H9 (cell line): ENCODE data around the gene MRPL55. TPM values are rescaled to one million over a fixed set of nuclear protein-coding genes. Genes with fewer than 3 reads are reported as not detected.

Experiments used
- DNase-seq: peaks from one replicate; pipeline ENCODE4 v3.0.0-alpha.2; 2017
- H2AFZ ChIP-seq: one replicate; pipeline ENCODE4 v1.6.1; 2013; ENCODE audit warnings: mild to moderate bottlenecking, low read length, control low read depth, moderate library complexity
- H2AK5ac ChIP-seq: 2 replicates; pipeline ENCODE4 v1.6.1; 2013; ENCODE audit warnings: low read length, control low read depth, mixed read lengths; ENCODE audit not compliant: insufficient read length
- H2BK120ac ChIP-seq: one replicate; pipeline ENCODE4 v1.6.1; 2013; ENCODE audit warnings: low read depth, mild to moderate bottlenecking, low read length, control low read depth, inconsistent platforms; ENCODE audit not compliant: poor library complexity, severe bottlenecking
- H2BK12ac ChIP-seq: 2 replicates; pipeline ENCODE4 v1.6.1; 2013; ENCODE audit warnings: low read length, control low read depth, mixed read lengths, low read depth; ENCODE audit not compliant: insufficient read length
- H2BK15ac ChIP-seq: 2 replicates; pipeline ENCODE4 v1.6.1; 2013; ENCODE audit warnings: low read depth, low read length, control low read depth
- H2BK20ac ChIP-seq: one replicate; pipeline ENCODE4 v1.6.1; 2013; ENCODE audit warnings: low read depth, mild to moderate bottlenecking, low read length, control low read depth, inconsistent platforms; ENCODE audit not compliant: poor library complexity, severe bottlenecking
- H2BK5ac ChIP-seq: 2 replicates; pipeline ENCODE4 v1.6.1; 2013; ENCODE audit warnings: low read length, control low read depth, mixed read lengths; ENCODE audit not compliant: insufficient read length
- H3K14ac ChIP-seq: 2 replicates; pipeline ENCODE4 v1.6.1; 2013; ENCODE audit warnings: low read length, control low read depth; ENCODE audit not compliant: insufficient read depth
- H3K18ac ChIP-seq: 2 replicates; pipeline ENCODE4 v1.6.1; 2013; ENCODE audit warnings: low read depth, mild to moderate bottlenecking, mixed read lengths, low read length, control low read depth; ENCODE audit not compliant: insufficient read length
- H3K23ac ChIP-seq: 2 replicates; pipeline ENCODE4 v1.6.1; 2013; ENCODE audit warnings: low read length, control low read depth, mixed read lengths, low read depth; ENCODE audit not compliant: insufficient read length
- H3K23me2 ChIP-seq: 2 replicates; pipeline ENCODE4 v1.6.1; 2013; ENCODE audit warnings: low read depth, mild to moderate bottlenecking, mixed read lengths, low read length, control low read depth; ENCODE audit not compliant: insufficient read length, poor library complexity, severe bottlenecking
- H3K27ac ChIP-seq: 2 replicates; pipeline ENCODE4 v1.5.1; 2013; ENCODE audit warnings: low read length, control low read depth, mixed read lengths, low read depth; ENCODE audit not compliant: insufficient read length
- H3K27me3 ChIP-seq: 2 replicates; pipeline ENCODE4 v1.6.1; 2013; ENCODE audit warnings: low read length, control low read depth, inconsistent platforms; ENCODE audit not compliant: insufficient read depth
- H3K4ac ChIP-seq: 2 replicates; pipeline ENCODE4 v1.6.1; 2013; ENCODE audit warnings: low read depth, mild to moderate bottlenecking, control low read depth, inconsistent platforms, low read length, moderate library complexity
- H3K4me1 ChIP-seq: 2 replicates; pipeline ENCODE4 v1.6.1; 2013; ENCODE audit warnings: low read length, control low read depth, inconsistent platforms; ENCODE audit not compliant: insufficient read depth
- H3K4me2 ChIP-seq: 2 replicates; pipeline ENCODE4 v1.6.1; 2013; ENCODE audit warnings: low read length, control low read depth, mixed read lengths; ENCODE audit not compliant: insufficient read length, insufficient read depth
- H3K56ac ChIP-seq: 2 replicates; pipeline ENCODE4 v1.6.1; 2013; ENCODE audit warnings: low read depth, mild to moderate bottlenecking, mixed read lengths, low read length, control low read depth; ENCODE audit not compliant: insufficient read length
- H3K79me1 ChIP-seq: 2 replicates; pipeline ENCODE4 v1.6.1; 2013; ENCODE audit warnings: low read depth, mild to moderate bottlenecking, moderate library complexity, low read length, control low read depth, inconsistent platforms; ENCODE audit not compliant: insufficient read depth, poor library complexity, severe bottlenecking
- H3K79me2 ChIP-seq: 2 replicates; pipeline ENCODE4 v1.6.1; 2013; ENCODE audit warnings: low read length, control low read depth, inconsistent platforms; ENCODE audit not compliant: insufficient read depth
- H3K9ac ChIP-seq: 2 replicates; pipeline ENCODE4 v1.6.1; 2013; ENCODE audit warnings: low read length, control low read depth, mixed read lengths; ENCODE audit not compliant: insufficient read length; ENCODE audit errors: extremely low read depth
- H3K9me3 ChIP-seq: one replicate; pipeline ENCODE4 v1.6.1; 2013; ENCODE audit warnings: low read depth, low read length, inconsistent platforms; ENCODE audit not compliant: control insufficient read depth
- H3T11ph ChIP-seq: one replicate; pipeline ENCODE4 v1.6.1; 2013; ENCODE audit warnings: mild to moderate bottlenecking, low read length, control low read depth, inconsistent platforms
- H4K20me1 ChIP-seq: one replicate; pipeline ENCODE4 v1.6.1; 2013; ENCODE audit not compliant: control insufficient read depth, insufficient read length, insufficient read depth
- H4K5ac ChIP-seq: 2 replicates; pipeline ENCODE4 v1.6.1; 2013; ENCODE audit warnings: low read depth, mild to moderate bottlenecking, mixed read lengths, low read length, control low read depth; ENCODE audit not compliant: insufficient read length
- H4K8ac ChIP-seq: replicated peaks from 2 replicates; pipeline ENCODE4 v1.6.1; 2013; ENCODE audit warnings: low read length, control low read depth, mixed read lengths, low read depth; ENCODE audit not compliant: insufficient read length
- H4K91ac ChIP-seq: 2 replicates; pipeline ENCODE4 v1.6.1; 2013; ENCODE audit warnings: low read depth, mild to moderate bottlenecking, moderate library complexity, mixed read lengths, low read length, control low read depth; ENCODE audit not compliant: insufficient read length
- H3K27ac Mint-ChIP-seq, 3 experiments: 2 replicates in 2 of 3; 3 replicates in 1 of 3; pipeline ENCODE4 v1.8.0; 2020 to 2021; ENCODE audit warnings: mixed read lengths in 3 of 3, mild to moderate bottlenecking in 1 of 3, moderate library complexity in 1 of 3
- H3K27me3 Mint-ChIP-seq: 2 replicates; pipeline ENCODE4 v1.8.0; 2021; ENCODE audit warnings: low read depth, mild to moderate bottlenecking, moderate library complexity, mixed read lengths
- H3K36me3 Mint-ChIP-seq, 3 experiments: 2 replicates in 2 of 3; 3 replicates in 1 of 3; pipeline ENCODE4 v1.8.0; 2020 to 2021; ENCODE audit warnings: low read depth in 3 of 3, mixed read lengths in 3 of 3; ENCODE audit not compliant: insufficient read depth in 1 of 3
- H3K4me1 Mint-ChIP-seq, 2 experiments: 2 replicates each; pipeline ENCODE4 v1.8.0; 2020; ENCODE audit warnings: mixed read lengths in 2 of 2
- H3K4me3 Mint-ChIP-seq, 2 experiments: 2 replicates in 1 of 2; 3 replicates in 1 of 2; pipeline ENCODE4 v1.8.0; 2020 to 2021; ENCODE audit warnings: mild to moderate bottlenecking in 2 of 2, mixed read lengths in 2 of 2, moderate library complexity in 1 of 2
- H3K9me3 Mint-ChIP-seq, 2 experiments: 2 replicates in 1 of 2; 3 replicates in 1 of 2; pipeline ENCODE4 v1.8.0; 2020; ENCODE audit warnings: mild to moderate bottlenecking in 2 of 2, mixed read lengths in 2 of 2, moderate library complexity in 1 of 2
- WGBS: extraction: QIAGEN DNeasy Blood & Tissue Kit; methylation state at CpG from one replicate; pipeline ENCODE4 v1.1.7; 2013; ENCODE audit warnings: missing lambda C conversion rate, low lambda C conversion rate, mixed read lengths; ENCODE audit not compliant: insufficient read length; ENCODE audit errors: extremely low coverage; 5-methylcytosine and 5-hydroxymethylcytosine counted together
- total RNA-seq: library from RNA; stranded (reverse); gene quantifications from 2 replicates; pipeline ENCODE4 v1.2.1, GENCODE V29; 2021
- TF ChIP-seq, protein P1 (sequence below): fragments of 200-600 bp; sonication (generic); conservative IDR thresholded peaks from 3 replicates; pipeline ENCODE4 v1.8.0; 2021; ENCODE audit warnings: antibody characterized with exemption, mild to moderate bottlenecking

The MRPL55 gene
- total RNA-seq, 1 experiment from 2014 or later, result 62.3 TPM

DNA sequence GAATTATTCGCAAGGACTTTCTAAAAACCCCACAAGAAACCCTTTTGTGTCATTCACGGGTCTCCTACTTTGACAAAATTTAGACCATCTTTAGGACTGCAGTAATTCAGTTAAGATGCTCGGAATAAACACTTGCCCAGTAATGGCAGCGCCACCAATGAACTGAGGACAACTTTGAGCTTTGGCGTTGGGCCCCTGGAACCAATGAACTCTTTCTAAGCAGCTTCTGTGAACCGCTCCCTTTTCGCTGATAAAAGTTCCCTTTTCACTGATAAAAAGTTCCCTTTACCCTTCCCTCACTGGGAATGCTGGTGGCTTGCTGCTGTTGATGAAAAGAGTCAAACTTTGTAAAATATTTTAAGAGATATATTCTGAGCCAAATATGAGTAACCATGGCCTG, 1.5 kb upstream of the MRPL55 start:
- peak overlapping the region in 1 of 2 experiments; percentile 88; a peak in 4 of 5 replicates for H3K4me3 Mint-ChIP-seq
- no CpG with 5 or more reads among the region's 7 CpGs for WGBS
- Histone ChIP-seq H2AFZ (no peak overlapping the region), H3K79me2 (no peaks in the 10 kb centered on the region), H3K79me1 (peaks cover 3% of the 10 kb centered on the region), H3K4me2 (no peak overlapping the region), H2BK120ac (no peak overlapping the region), H3K23ac (no peak overlapping the region), H3T11ph (no peak overlapping the region), H3K27me3 (no peaks in the 10 kb centered on the region), H3K9ac (no peak overlapping the region), H3K56ac (no peak overlapping the region), H3K14ac (no peak overlapping the region), H2BK15ac (no peak overlapping the region), H3K9me3 (no peaks in the 10 kb centered on the region), H3K23me2 (peaks cover 10% of the 10 kb centered on the region), H2BK5ac (no peak overlapping the region), H4K5ac (no peak overlapping the region), H3K27ac (no peak overlapping the region), H3K4me1 (no peaks in the 10 kb centered on the region), H2AK5ac (no peak overlapping the region), H4K8ac (no peak overlapping the region), H3K4ac (no peak overlapping the region), H3K18ac (no peak overlapping the region), H2BK20ac (no peak overlapping the region), H4K91ac (no peak overlapping the region), H4K20me1 (no peaks in the 10 kb centered on the region), H2BK12ac (no peak overlapping the region)
- peaks cover 16% of the 10 kb centered on the region for H3K27me3 Mint-ChIP-seq
- H3K27ac Mint-ChIP-seq, result no peak overlapping the region; a peak in 1 of 7 replicates
- H3K4me1 Mint-ChIP-seq, result peaks cover 12 to 15% of the 10 kb centered on the region in 2 experiments
- no peak for DNase-seq
- peaks cover 0 to 7% of the 10 kb centered on the region in 2 experiments; a peak in 3 of 5 replicates for H3K9me3 Mint-ChIP-seq
- TF ChIP-seq, protein P1, sequence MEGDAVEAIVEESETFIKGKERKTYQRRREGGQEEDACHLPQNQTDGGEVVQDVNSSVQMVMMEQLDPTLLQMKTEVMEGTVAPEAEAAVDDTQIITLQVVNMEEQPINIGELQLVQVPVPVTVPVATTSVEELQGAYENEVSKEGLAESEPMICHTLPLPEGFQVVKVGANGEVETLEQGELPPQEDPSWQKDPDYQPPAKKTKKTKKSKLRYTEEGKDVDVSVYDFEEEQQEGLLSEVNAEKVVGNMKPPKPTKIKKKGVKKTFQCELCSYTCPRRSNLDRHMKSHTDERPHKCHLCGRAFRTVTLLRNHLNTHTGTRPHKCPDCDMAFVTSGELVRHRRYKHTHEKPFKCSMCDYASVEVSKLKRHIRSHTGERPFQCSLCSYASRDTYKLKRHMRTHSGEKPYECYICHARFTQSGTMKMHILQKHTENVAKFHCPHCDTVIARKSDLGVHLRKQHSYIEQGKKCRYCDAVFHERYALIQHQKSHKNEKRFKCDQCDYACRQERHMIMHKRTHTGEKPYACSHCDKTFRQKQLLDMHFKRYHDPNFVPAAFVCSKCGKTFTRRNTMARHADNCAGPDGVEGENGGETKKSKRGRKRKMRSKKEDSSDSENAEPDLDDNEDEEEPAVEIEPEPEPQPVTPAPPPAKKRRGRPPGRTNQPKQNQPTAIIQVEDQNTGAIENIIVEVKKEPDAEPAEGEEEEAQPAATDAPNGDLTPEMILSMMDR, result no peak
- H3K36me3 Mint-ChIP-seq, result peaks cover 15 to 18% (median 16%) of the 10 kb centered on the region in 3 experiments; a peak in 6 of 7 replicates
